Activated T-helper 1 cell treated with anti-CD3 and anti-CD28 coated beads, Interleukin-12 subunit alpha, Interleukin-12 subunit beta, Interleukin-2, Interleukin-4 antibody, amounts not matched to agents 30 ng/mL and 10 ng/mL and 1 ng/mL, durations not matched to agents 14 hours and 24 hours and 36 hours (primary cell): ENCODE data around the gene PLEKHG4B. TPM values are rescaled to one million over a fixed set of nuclear protein-coding genes. Genes with fewer than 3 reads are reported as not detected.

ENCODE experiments used
- DNase-seq: peaks from one replicate; pipeline ENCODE4 v3.0.0; 2021; ENCODE audit warnings: low spot score
- H3K27ac Mint-ChIP-seq: one replicate; pipeline ENCODE4 v1.8.0; 2021; ENCODE audit warnings: mild to moderate bottlenecking, mixed read lengths
- H3K27me3 Mint-ChIP-seq: one replicate; pipeline ENCODE4 v1.8.0; 2022; ENCODE audit warnings: mild to moderate bottlenecking, moderate library complexity, mixed read lengths; ENCODE audit not compliant: insufficient read depth
- H3K36me3 Mint-ChIP-seq: one replicate; pipeline ENCODE4 v1.8.0; 2021; ENCODE audit warnings: low read depth, mixed read lengths
- H3K4me1 Mint-ChIP-seq: one replicate; pipeline ENCODE4 v1.8.0; 2021; ENCODE audit warnings: low read depth, mixed read lengths
- H3K4me3 Mint-ChIP-seq: one replicate; pipeline ENCODE4 v1.8.0; 2021; ENCODE audit warnings: mild to moderate bottlenecking, moderate library complexity, mixed read lengths
- H3K9me3 Mint-ChIP-seq: one replicate; pipeline ENCODE4 v1.8.0; 2021; ENCODE audit warnings: mixed read lengths
- intact Hi-C: fragments of 100-400 bp; cut with micrococcal nuclease; formaldehyde crosslinking; loops from one replicate; pipeline ENCODE4 v1.15.1; 2024
- total RNA-seq: library from RNA; stranded (reverse); gene quantifications from 2 replicates; pipeline ENCODE4 v1.2.3, GENCODE V29; 2022

The PLEKHG4B gene
- total RNA-seq, 1 donor from 2014 or later = not detected

- Mint-ChIP-seq H3K4me3 (no peak overlapping the region), H3K36me3 (no peaks in the 10 kb centered on the region), H3K27me3 (peaks cover 5% of the 10 kb centered on the region), H3K4me1 (no peaks in the 10 kb centered on the region), H3K9me3 (no peaks in the 10 kb centered on the region), H3K27ac (no peak overlapping the region)
- DNase-seq = no peak
- intact Hi-C loops = no loop called here
Observed at GRCh38 chr5:154236-154635, 62.3 kb downstream of the PLEKHG4B start.

GRCh38 chr5:154826-155225, 62.9 kb downstream of the PLEKHG4B start:
- intact Hi-C loops = no loop called here

GRCh38 chr5:155651-156410, 63.9 kb downstream of the PLEKHG4B start:
- no peaks in the 10 kb centered on the region for H3K4me1 Mint-ChIP-seq
- no peaks in the 10 kb centered on the region for H3K9me3 Mint-ChIP-seq
- DNase-seq = no peak
- H3K27ac Mint-ChIP-seq = no peak overlapping the region
- peaks cover 10% of the 10 kb centered on the region for H3K27me3 Mint-ChIP-seq
- H3K4me3 Mint-ChIP-seq = no peak overlapping the region
- no peaks in the 10 kb centered on the region for H3K36me3 Mint-ChIP-seq
- intact Hi-C loops = no loop called here

More at GRCh38 chr5:154826-155225, 62.9 kb downstream of the PLEKHG4B start:
- no peaks in the 10 kb centered on the region for H3K9me3 Mint-ChIP-seq
- DNase-seq = no peak
- no peak overlapping the region for H3K4me3 Mint-ChIP-seq
- no peaks in the 10 kb centered on the region for H3K36me3 Mint-ChIP-seq
- no peak overlapping the region for H3K27ac Mint-ChIP-seq
- no peaks in the 10 kb centered on the region for H3K4me1 Mint-ChIP-seq
- peaks cover 6% of the 10 kb centered on the region for H3K27me3 Mint-ChIP-seq

GRCh38 chr5:156411-157072, 64.6 kb downstream of the PLEKHG4B start:
- intact Hi-C loops = no loop called here
- Mint-ChIP-seq H3K9me3 (no peaks in the 10 kb centered on the region), H3K27ac (no peak overlapping the region), H3K27me3 (peaks cover 10% of the 10 kb centered on the region), H3K4me1 (no peaks in the 10 kb centered on the region), H3K36me3 (no peaks in the 10 kb centered on the region), H3K4me3 (no peak overlapping the region)
- no peak for DNase-seq

- peaks cover 10% of the 10 kb centered on the region for H3K27me3 Mint-ChIP-seq
- H3K4me3 Mint-ChIP-seq = no peak overlapping the region
- intact Hi-C loops = no loop called here
- no peaks in the 10 kb centered on the region for H3K4me1 Mint-ChIP-seq
- no peak overlapping the region for H3K27ac Mint-ChIP-seq
- no peaks in the 10 kb centered on the region for H3K9me3 Mint-ChIP-seq
- no peaks in the 10 kb centered on the region for H3K36me3 Mint-ChIP-seq
- DNase-seq = no peak
Observed at GRCh38 chr5:157126-157715, 65.3 kb downstream of the PLEKHG4B start.

GRCh38 chr5:157801-158200, 65.8 kb downstream of the PLEKHG4B start:
- Mint-ChIP-seq H3K36me3 (no peaks in the 10 kb centered on the region), H3K9me3 (no peaks in the 10 kb centered on the region), H3K4me1 (no peaks in the 10 kb centered on the region), H3K27ac (no peak overlapping the region), H3K4me3 (no peak overlapping the region), H3K27me3 (peaks cover 10% of the 10 kb centered on the region)
- intact Hi-C loops = no loop called here
- no peak for DNase-seq

- H3K27me3 Mint-ChIP-seq = peaks cover 10% of the 10 kb centered on the region
- no peak overlapping the region for H3K4me3 Mint-ChIP-seq
- no peaks in the 10 kb centered on the region for H3K9me3 Mint-ChIP-seq
- intact Hi-C loops = no loop called here
- no peak overlapping the region for H3K27ac Mint-ChIP-seq
- H3K4me1 Mint-ChIP-seq = no peaks in the 10 kb centered on the region
- H3K36me3 Mint-ChIP-seq = no peaks in the 10 kb centered on the region
- no peak for DNase-seq
Observed at GRCh38 chr5:158807-159447, 67.0 kb downstream of the PLEKHG4B start.

GRCh38 chr5:159448-160172, 67.6 kb downstream of the PLEKHG4B start:
- Mint-ChIP-seq H3K27ac (no peak overlapping the region), H3K4me3 (no peak overlapping the region), H3K9me3 (no peaks in the 10 kb centered on the region), H3K27me3 (peaks cover 6% of the 10 kb centered on the region), H3K36me3 (no peaks in the 10 kb centered on the region), H3K4me1 (no peaks in the 10 kb centered on the region)
- intact Hi-C loops = no loop called here
- no peak for DNase-seq

- Mint-ChIP-seq H3K4me3 (no peak overlapping the region), H3K36me3 (no peaks in the 10 kb centered on the region), H3K9me3 (no peaks in the 10 kb centered on the region), H3K27ac (no peak overlapping the region), H3K27me3 (peaks cover 6% of the 10 kb centered on the region), H3K4me1 (no peaks in the 10 kb centered on the region)
- intact Hi-C loops = no loop called here
- no peak for DNase-seq
Observed at GRCh38 chr5:160173-160510, 68.2 kb downstream of the PLEKHG4B start.

- intact Hi-C loops = no loop called here
- Mint-ChIP-seq H3K27ac (no peak overlapping the region), H3K9me3 (no peaks in the 10 kb centered on the region), H3K4me1 (no peaks in the 10 kb centered on the region), H3K27me3 (peaks cover 6% of the 10 kb centered on the region), H3K36me3 (no peaks in the 10 kb centered on the region), H3K4me3 (no peak overlapping the region)
- no peak for DNase-seq
Observed at GRCh38 chr5:160921-161802, 69.2 kb downstream of the PLEKHG4B start.

GRCh38 chr5:161803-162110, 69.8 kb downstream of the PLEKHG4B start:
- Mint-ChIP-seq H3K36me3 (no peaks in the 10 kb centered on the region), H3K27ac (no peak overlapping the region), H3K9me3 (no peaks in the 10 kb centered on the region), H3K4me1 (no peaks in the 10 kb centered on the region), H3K27me3 (peaks cover 6% of the 10 kb centered on the region), H3K4me3 (no peak overlapping the region)
- no peak for DNase-seq
- intact Hi-C loops = no loop called here

- Mint-ChIP-seq H3K36me3 (no peaks in the 10 kb centered on the region), H3K9me3 (no peaks in the 10 kb centered on the region), H3K4me1 (no peaks in the 10 kb centered on the region), H3K27me3 (peaks cover 6% of the 10 kb centered on the region), H3K4me3 (no peak overlapping the region), H3K27ac (no peak overlapping the region)
- no peak for DNase-seq
- intact Hi-C loops = no loop called here
Observed at GRCh38 chr5:162190-162564, 70.2 kb downstream of the PLEKHG4B start.
